ENCODE measurements around the gene KCNG3.

KCNG3 gene

DNA sequence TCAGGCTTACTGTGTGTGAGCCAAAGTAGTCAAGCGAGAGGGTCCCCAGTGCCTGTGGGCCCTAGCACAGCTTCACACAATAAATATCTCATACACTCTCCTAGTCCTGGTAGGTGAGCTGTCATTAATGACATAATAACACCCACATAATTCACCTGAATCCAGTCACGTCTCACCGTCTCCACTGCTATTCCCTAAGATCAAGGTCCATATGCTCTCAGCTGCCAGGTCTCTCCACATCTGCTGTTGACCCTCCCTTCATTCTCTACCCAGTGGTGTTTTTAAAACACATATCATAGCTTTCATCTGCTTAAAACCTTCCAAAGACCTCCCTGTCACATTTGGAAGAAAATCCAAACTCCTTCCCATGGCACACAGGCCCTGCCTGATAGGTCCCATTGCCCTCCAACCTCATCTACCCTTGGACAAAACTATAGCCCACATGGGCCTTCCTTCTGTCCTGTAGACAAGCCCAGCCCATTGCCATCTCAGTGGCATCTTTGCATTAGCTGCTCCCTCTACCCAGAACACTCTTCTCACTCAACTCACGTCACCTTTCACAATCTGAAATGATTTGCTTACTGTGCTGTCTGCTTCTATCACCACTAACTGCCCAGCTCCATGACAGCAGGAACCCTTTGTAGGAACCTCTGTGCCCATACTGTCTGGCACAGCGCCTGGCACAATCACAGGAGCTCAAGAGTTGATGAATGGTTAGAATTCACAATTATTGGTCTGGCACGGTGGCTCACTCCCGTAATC is 7.5 kb downstream of the KCNG3 start:
- DNase-seq (ENCODE audit: low read depth): no peak
- H3K4me3 ChIP-seq (ENCODE audit: low read length): no peak overlapping the region
- TF ChIP-seq, protein P1, sequence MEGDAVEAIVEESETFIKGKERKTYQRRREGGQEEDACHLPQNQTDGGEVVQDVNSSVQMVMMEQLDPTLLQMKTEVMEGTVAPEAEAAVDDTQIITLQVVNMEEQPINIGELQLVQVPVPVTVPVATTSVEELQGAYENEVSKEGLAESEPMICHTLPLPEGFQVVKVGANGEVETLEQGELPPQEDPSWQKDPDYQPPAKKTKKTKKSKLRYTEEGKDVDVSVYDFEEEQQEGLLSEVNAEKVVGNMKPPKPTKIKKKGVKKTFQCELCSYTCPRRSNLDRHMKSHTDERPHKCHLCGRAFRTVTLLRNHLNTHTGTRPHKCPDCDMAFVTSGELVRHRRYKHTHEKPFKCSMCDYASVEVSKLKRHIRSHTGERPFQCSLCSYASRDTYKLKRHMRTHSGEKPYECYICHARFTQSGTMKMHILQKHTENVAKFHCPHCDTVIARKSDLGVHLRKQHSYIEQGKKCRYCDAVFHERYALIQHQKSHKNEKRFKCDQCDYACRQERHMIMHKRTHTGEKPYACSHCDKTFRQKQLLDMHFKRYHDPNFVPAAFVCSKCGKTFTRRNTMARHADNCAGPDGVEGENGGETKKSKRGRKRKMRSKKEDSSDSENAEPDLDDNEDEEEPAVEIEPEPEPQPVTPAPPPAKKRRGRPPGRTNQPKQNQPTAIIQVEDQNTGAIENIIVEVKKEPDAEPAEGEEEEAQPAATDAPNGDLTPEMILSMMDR (conservative IDR thresholded peaks at IDR 0.05; ENCODE audit: low read depth, low read length): no peak

DNA sequence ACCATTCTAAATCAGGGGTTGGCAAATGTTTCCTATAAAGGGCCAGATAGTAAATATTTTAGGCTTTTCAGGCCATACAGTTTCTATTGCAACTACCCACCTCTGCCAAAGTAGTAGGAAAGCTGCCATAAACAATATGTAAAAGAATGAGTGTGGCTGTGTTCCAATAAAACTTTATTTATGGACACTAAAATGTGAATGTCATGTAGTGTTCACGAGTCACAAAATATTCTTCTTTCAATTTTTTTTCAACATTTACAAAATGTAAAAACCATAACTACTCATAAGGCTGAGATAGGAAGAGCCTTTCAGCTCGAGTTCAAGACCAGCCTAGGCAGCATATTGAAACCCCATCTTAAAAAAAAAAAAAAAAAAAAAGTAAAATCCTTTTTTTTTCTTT is 13.4 kb downstream of the KCNG3 start:
- TF ChIP-seq, protein P1 (conservative IDR thresholded peaks at IDR 0.05; ENCODE audit: low read depth, low read length): no peak
- no peak for DNase-seq (ENCODE audit: low read depth)
- H3K4me3 ChIP-seq (ENCODE audit: low read length): no peak overlapping the region

DNA sequence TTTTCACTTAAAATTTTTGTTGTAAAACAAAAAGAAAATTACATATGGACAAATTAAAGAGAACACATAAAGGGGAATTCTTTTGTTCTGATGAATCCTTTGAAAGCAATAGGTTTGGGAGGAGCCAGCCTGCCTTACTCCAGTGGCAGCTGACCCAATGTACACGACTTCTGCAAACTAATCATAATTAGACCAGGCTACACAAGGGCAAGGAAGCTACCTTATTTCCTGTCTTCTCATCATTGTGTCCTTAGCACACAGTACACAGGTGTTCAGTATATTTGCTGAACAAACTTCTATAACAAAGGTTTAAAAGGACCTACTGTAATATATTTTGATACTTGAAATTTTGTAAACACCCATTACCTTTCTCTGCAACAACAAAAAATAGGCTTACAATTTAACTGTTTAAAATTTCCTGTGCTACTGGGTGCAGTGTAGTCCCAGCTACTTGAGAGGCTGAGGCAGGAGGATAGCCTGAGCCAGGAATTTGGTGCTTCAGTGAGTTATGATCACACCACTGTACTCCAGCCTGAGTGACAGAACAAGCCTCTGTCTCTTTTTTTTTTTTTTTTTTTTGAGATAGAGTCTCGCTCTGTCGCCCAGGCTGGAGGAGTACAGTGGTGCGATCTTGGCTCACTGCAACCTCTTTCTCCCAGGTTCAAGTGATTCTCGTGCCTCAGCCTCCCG is 18.9 kb downstream of the KCNG3 start:
- no peak for DNase-seq (ENCODE audit: low read depth)
- H3K4me3 ChIP-seq (ENCODE audit: low read length): no peak overlapping the region
- TF ChIP-seq, protein P1 (conservative IDR thresholded peaks at IDR 0.05; ENCODE audit: low read depth, low read length): no peak

DNA sequence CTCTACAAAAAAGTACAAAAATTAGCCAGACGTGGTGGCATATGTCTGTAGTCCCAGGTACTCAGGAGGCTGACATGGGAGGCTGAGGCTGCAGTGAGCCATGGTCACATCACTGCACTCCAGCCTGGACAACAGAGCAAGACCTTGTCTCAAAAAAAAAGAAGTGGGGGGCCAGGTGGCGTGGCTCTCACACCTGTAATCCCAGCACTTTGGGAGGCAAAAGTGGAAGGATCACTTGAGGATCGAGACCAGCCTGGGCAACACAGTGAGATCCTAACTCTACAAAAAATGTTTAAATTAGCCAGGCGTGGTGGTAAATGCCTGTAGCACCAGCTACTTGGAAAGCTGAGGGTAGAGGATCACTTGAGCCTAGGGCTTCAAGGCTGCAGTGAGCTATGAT is 23.1 kb downstream of the KCNG3 start:
- no peak for DNase-seq (ENCODE audit: low read depth)
- no peak overlapping the region for H3K4me3 ChIP-seq (ENCODE audit: low read length)
- TF ChIP-seq, protein P1 (conservative IDR thresholded peaks at IDR 0.05; ENCODE audit: low read depth, low read length): no peak

DNA sequence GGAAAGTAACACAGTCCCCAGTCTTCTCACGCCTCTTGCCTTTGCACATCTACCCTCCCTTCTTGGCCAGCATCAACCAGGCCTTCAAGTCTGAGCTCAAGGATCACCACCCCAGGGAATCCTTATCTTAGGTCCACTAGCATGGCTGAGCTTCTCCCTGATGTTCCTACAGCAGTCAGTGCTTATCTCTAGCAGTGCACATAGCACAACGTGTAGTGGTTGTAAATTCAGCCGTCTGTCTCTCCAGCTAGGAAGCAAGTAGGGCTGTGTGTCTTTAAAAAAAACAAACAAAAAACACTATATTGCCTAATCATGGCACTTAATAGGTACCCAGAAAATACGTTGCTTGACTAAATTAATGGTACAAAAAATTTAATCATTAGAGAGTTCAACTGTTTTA is 29.2 kb downstream of the KCNG3 start:
- no peak for DNase-seq (ENCODE audit: low read depth)
- TF ChIP-seq, protein P1 (conservative IDR thresholded peaks at IDR 0.05; ENCODE audit: low read depth, low read length): no peak
- H3K4me3 ChIP-seq (ENCODE audit: low read length): no peak overlapping the region

DNA sequence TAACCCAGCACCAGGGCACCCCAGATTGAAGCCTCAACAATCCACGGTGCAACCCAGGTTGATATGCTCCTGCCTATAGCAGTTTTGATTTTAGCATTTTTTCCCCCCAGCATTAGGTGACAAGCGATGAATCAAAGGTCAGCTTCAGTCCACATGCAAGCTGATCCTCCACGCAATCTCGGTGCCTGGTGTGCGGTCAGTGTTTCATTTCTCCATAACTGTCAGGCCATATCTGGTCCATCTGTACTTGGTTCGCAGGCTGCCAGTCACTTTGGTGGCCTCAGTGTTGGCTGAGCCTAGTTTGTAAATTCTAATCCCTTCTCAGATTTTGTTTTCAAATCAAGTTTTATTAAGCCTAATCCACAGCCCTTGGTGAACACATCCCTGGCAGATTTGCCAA is 30.2 kb downstream of the KCNG3 start:
- no peak for DNase-seq (ENCODE audit: low read depth)
- TF ChIP-seq, protein P1 (conservative IDR thresholded peaks at IDR 0.05; ENCODE audit: low read depth, low read length): no peak
- no peak overlapping the region for H3K4me3 ChIP-seq (ENCODE audit: low read length)

DNA sequence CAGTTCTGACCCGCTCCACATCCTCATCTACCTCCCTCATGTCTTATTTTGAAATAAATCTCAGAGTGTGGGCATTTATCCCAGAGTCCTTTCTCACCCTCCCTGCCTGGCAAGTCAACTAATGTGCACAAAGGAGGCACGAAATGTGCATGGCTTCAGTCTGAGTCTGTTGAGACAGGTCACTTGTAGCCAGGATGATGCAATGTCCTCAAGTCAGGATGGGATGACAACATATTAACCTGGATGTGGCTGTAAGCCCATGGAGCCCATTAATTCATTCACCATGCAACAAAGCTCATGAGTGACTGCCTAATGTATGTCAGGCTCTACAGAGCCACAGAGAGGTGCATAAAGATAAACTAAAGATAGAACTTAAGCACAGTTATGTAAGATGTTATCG is 34.5 kb downstream of the KCNG3 start:
- TF ChIP-seq, protein P1 (conservative IDR thresholded peaks at IDR 0.05; ENCODE audit: low read depth, low read length): no peak
- H3K4me3 ChIP-seq (ENCODE audit: low read length): no peak overlapping the region
- no peak for DNase-seq (ENCODE audit: low read depth)
